HG03439 (cell line): ENCODE results near the gene BPIFB2.

Source experiments
- ATAC-seq: cut with Tn5 transposase; IDR thresholded peaks from one replicate; pipeline ENCODE4 v1.9.1; 2021; ENCODE audit warnings: mild to moderate bottlenecking, moderate library complexity; ENCODE audit not compliant: unreplicated experiment

Gene BPIFB2

GRCh38 chr20:33020278-33021161 lies 13.0 kb downstream of the BPIFB2 start:
- no peak for ATAC-seq

GRCh38 chr20:33021879-33022278 lies 14.4 kb downstream of the BPIFB2 start:
- no peak for ATAC-seq

- no peak for ATAC-seq
Measured at GRCh38 chr20:33022289-33022688, 14.8 kb downstream of the BPIFB2 start.

- no peak for ATAC-seq
Measured at GRCh38 chr20:33022694-33023438, 15.4 kb downstream of the BPIFB2 start.

GRCh38 chr20:33023439-33024242 lies 16.1 kb downstream of the BPIFB2 start:
- no peak for ATAC-seq

- no peak for ATAC-seq
Measured at GRCh38 chr20:33024243-33024560, 16.7 kb downstream of the BPIFB2 start.

- no peak for ATAC-seq
Measured at GRCh38 chr20:33024609-33025317, 17.3 kb downstream of the BPIFB2 start.

- ATAC-seq: no peak
Measured at GRCh38 chr20:33025318-33025876, 17.9 kb downstream of the BPIFB2 start.

GRCh38 chr20:33026072-33026778 lies 18.7 kb downstream of the BPIFB2 start:
- no peak for ATAC-seq

- ATAC-seq: no peak
Measured at GRCh38 chr20:33026779-33027759, 19.6 kb downstream of the BPIFB2 start.

GRCh38 chr20:33027769-33028751 lies 20.6 kb downstream of the BPIFB2 start:
- ATAC-seq: no peak

- ATAC-seq: no peak
Measured at GRCh38 chr20:33028875-33029274, 21.4 kb downstream of the BPIFB2 start.

GRCh38 chr20:33030076-33030475 lies 22.6 kb downstream of the BPIFB2 start:
- no peak for ATAC-seq

GRCh38 chr20:33030569-33030968 lies 23.1 kb downstream of the BPIFB2 start:
- ATAC-seq: no peak

GRCh38 chr20:33031531-33031930 lies 24.0 kb downstream of the BPIFB2 start, which contains the start of gene BPIFB6:
BPIFB6 (plus strand) TSS chr20:33031648; CDS start chr20:33031648, 0 bp downstream.
- no peak for ATAC-seq

- no peak for ATAC-seq
Measured at GRCh38 chr20:33032555-33032954, 25.1 kb downstream of the BPIFB2 start.

GRCh38 chr20:33033381-33033780 lies 25.9 kb downstream of the BPIFB2 start:
- ATAC-seq: no peak
